ENCODE data around the gene ETHE1.

GRCh38 chr19:43552616-43553015, 25.6 kb upstream of the ETHE1 start:
- TF ChIP-seq EZH2phosphoT487 (conservative IDR thresholded peaks at IDR 0.05; ENCODE audit: low read length) = no peak
- no peak for TF ChIP-seq CTCF (IDR thresholded peaks at IDR 0.05; ENCODE audit: insufficient read depth, low read length, poor library complexity, severe bottlenecking)

Measured in SU-DHL-6 (cell line).